Dermis microvascular lymphatic vessel endothelial cell (primary cell): Measurements from ENCODE around the gene F13A1. TPM values are rescaled to one million over a fixed set of nuclear protein-coding genes. Genes with fewer than 3 reads are reported as not detected.
A peak's percentile ranks its signal among the peaks of the same experiment; 100 is the strongest.

Source experiments
- DNase-seq, 2 donors: peaks; one replicate each; pipeline versions ENCODE4 v3.0.0 to v3.0.0-alpha.2; 2010; ENCODE audit warnings: low read depth in 2 of 2
- total RNA-seq: library from RNA; depleted of rRNA; stranded (reverse); fragments of >200 nt; gene quantifications from 2 replicates; pipeline ENCODE4 v1.2.1, GENCODE V29; 2014

The F13A1 gene
- not detected in 2 replicates for total RNA-seq

GRCh38 chr6:6319952-6320811 is at the start of gene F13A1:
Gene F13A1, minus strand, starts transcription at chr6:6320662. Its CDS starts 1,998 bp downstream, at chr6:6318664.
- DNase-seq, result no peak

- no peak for DNase-seq
These were observed 48.2 kb upstream of the F13A1 start for GRCh38 chr6:6368684-6369052.

- DNase-seq, result no peak
These were observed 47.7 kb upstream of the F13A1 start for GRCh38 chr6:6368040-6368683.

GRCh38 chr6:6366803-6367202 is 46.3 kb upstream of the F13A1 start:
- DNase-seq, result no peak

GRCh38 chr6:6365242-6365641 is 44.8 kb upstream of the F13A1 start:
- no peak for DNase-seq

- DNase-seq, result no peak
These were observed 41.8 kb upstream of the F13A1 start for GRCh38 chr6:6362056-6362840.

- DNase-seq, result no peak
These were observed 37.1 kb upstream of the F13A1 start for GRCh38 chr6:6357530-6357929.

- DNase-seq, result no peak
These were observed 36.6 kb upstream of the F13A1 start for GRCh38 chr6:6357032-6357431.

- no peak for DNase-seq
These were observed 32.3 kb upstream of the F13A1 start for GRCh38 chr6:6352772-6353171.

GRCh38 chr6:6351511-6352025 is 31.1 kb upstream of the F13A1 start:
- no peak for DNase-seq

GRCh38 chr6:6350696-6351095 is 30.2 kb upstream of the F13A1 start:
- no peak for DNase-seq

GRCh38 chr6:6348256-6348655 is 27.8 kb upstream of the F13A1 start:
- DNase-seq, result no peak

GRCh38 chr6:6346427-6347023 is 26.1 kb upstream of the F13A1 start:
- DNase-seq, result no peak

GRCh38 chr6:6333501-6333900 is 13.0 kb upstream of the F13A1 start:
- DNase-seq, result peak in 1 of 2 donors; percentile 6

GRCh38 chr6:6332811-6333244 is 12.4 kb upstream of the F13A1 start:
- no peak for DNase-seq

- no peak for DNase-seq
These were observed 11.6 kb upstream of the F13A1 start for GRCh38 chr6:6331946-6332601.

- DNase-seq, result no peak
These were observed 10.9 kb upstream of the F13A1 start for GRCh38 chr6:6331393-6331792.

GRCh38 chr6:6330407-6330806 is 9.9 kb upstream of the F13A1 start:
- DNase-seq, result no peak

GRCh38 chr6:6328451-6328850 is 8.0 kb upstream of the F13A1 start:
- no peak for DNase-seq

- DNase-seq, result no peak
These were observed 2.9 kb upstream of the F13A1 start for GRCh38 chr6:6323352-6323751.

GRCh38 chr6:6320901-6321300 is 439 bp upstream of the F13A1 start:
- DNase-seq, result no peak
